Measurements from ENCODE around the gene ABCB6.

DNA sequence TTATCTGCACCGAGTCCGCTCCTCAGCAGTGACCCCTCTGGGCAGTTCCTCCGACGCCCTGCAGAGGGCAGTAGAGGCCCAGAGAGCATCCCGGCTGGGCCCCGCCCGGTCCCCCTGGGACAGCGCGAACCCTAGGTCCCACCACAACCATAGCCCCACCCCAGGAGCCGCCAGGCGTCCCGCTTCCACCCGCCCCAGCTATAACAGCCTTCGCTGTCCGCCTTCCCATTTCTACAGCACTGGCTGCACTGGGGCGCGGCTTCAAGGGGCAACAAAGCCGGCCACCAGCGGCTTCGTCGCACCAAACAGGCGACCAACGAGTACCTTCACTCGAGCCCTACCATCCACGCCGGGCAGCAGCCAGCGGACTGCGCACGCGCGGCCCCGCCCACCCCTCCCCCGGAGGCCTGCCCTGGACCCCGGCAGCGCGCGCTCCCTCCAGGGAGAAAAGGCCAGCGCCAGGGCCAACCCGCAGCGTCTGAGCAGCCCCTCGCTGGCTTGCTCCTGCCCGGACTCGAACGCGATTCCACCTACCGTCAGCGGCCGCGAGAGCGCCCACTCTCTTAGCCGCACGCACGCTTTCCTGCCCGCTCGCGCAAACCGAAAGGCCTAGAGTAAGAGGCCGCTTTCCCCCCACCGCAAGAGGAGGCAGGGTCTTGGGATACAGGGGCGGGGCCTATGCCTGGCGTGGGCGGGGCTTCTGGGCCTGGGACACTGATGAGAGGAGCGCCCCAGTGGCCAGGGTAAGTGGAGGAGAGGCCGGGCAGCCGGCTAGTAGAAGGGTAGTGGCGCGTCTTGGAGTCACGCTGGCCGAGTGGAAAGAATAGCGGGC is 58.4 kb downstream of the ABCB6 start, which contains the start of gene NHEJ1:
- peak; percentile 62 to 78 for TF ChIP-seq POLR2A (IDR thresholded peaks at IDR 0.05)
- TF ChIP-seq, protein P1, sequence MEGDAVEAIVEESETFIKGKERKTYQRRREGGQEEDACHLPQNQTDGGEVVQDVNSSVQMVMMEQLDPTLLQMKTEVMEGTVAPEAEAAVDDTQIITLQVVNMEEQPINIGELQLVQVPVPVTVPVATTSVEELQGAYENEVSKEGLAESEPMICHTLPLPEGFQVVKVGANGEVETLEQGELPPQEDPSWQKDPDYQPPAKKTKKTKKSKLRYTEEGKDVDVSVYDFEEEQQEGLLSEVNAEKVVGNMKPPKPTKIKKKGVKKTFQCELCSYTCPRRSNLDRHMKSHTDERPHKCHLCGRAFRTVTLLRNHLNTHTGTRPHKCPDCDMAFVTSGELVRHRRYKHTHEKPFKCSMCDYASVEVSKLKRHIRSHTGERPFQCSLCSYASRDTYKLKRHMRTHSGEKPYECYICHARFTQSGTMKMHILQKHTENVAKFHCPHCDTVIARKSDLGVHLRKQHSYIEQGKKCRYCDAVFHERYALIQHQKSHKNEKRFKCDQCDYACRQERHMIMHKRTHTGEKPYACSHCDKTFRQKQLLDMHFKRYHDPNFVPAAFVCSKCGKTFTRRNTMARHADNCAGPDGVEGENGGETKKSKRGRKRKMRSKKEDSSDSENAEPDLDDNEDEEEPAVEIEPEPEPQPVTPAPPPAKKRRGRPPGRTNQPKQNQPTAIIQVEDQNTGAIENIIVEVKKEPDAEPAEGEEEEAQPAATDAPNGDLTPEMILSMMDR (IDR thresholded peaks at IDR 0.05), result peak; percentile 96 to 100 (median 99)

Measured in tibial nerve (tissue), 3 donors.